ENCODE measurements around the gene NONO. TPM values are rescaled to one million over a fixed set of nuclear protein-coding genes. Genes with fewer than 3 reads are reported as not detected.

The NONO gene, protein sequence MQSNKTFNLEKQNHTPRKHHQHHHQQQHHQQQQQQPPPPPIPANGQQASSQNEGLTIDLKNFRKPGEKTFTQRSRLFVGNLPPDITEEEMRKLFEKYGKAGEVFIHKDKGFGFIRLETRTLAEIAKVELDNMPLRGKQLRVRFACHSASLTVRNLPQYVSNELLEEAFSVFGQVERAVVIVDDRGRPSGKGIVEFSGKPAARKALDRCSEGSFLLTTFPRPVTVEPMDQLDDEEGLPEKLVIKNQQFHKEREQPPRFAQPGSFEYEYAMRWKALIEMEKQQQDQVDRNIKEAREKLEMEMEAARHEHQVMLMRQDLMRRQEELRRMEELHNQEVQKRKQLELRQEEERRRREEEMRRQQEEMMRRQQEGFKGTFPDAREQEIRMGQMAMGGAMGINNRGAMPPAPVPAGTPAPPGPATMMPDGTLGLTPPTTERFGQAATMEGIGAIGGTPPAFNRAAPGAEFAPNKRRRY
- total RNA-seq (2021), result 499 and 551 TPM in 2 replicates
- percentile 97 among the genes with signal in this experiment for Bru-seq, nascent RNA
- percentile 98 among the genes with signal in this experiment for BruChase-seq, experiment 1, labeled RNA remaining after a 2-hour chase
- percentile 99 among the genes with signal in this experiment for BruChase-seq, experiment 2, labeled RNA remaining after a 6-hour chase
- long read RNA-seq, transcript NONO-201 (12 exons, 2,713 nt), result major isoform, 174 of 329 reads
- long read RNA-seq, transcript NONO-202 (11 exons, 2,606 nt), result minor isoform, 50 of 329 reads
- long read RNA-seq, partial matches to known transcripts, result 91 of 329 reads
- long read RNA-seq, other reads (novel, unspliced or antisense), result 8 of 329 reads

- intact Hi-C loops (cut with micrococcal nuclease; ENCODE audit: unreplicated experiment), result loop anchor here (2.0 kb wide), 2 partner anchors 29 to 101 kb away; partner anchors contain the start of gene ZMYM3
- Histone ChIP-seq H4K20me1 (ENCODE audit: insufficient read depth) (peaks cover 34% of the 10 kb centered on the region), H3K36me3 (ENCODE audit: low read depth) (0 out of 2 replicates have a peak, but pooled peaks cover 24% of the 10 kb centered on the region), H3K4me1 (replicated peaks; ENCODE audit: insufficient read depth) (peaks cover 17% of the 10 kb centered on the region), H3K27me3 (ENCODE audit: insufficient read depth, low read depth) (no peaks in the 10 kb centered on the region), H3K9me3 (ENCODE audit: insufficient read depth, low read depth) (no peaks in the 10 kb centered on the region), H3F3A (ENCODE audit: insufficient read depth, low read depth) (peaks cover 10% of the 10 kb centered on the region; the same call in 1 of the 2 replicates), H2AFZ (peak within 1 kb of the TSS; percentile 82), H3K79me2 (ENCODE audit: low read depth) (peaks cover 49% of the 10 kb centered on the region), H3K4me2 (peak within 1 kb of the TSS; percentile 94), H3K9me2 (ENCODE audit: insufficient read depth) (no peaks in the 10 kb centered on the region), H3K4me3 (peak within 1 kb of the TSS; percentile 77), H3K27ac (peak within 1 kb of the TSS; percentile 79)
- BruUV-seq (replicated peaks), result TSS peak; percentile 88
- ChIA-PET CTCF (interaction anchor here (0.7 kb wide), 1 partner anchor 211 kb away, joined by 3 read pairs; no protein-coding TSS in a partner anchor), POLR2A (ENCODE audit: unreplicated experiment) (interaction anchor here (0.6 to 1.0 kb wide), 5 partner anchors 82 to 1115 kb away, joined by 4 to 9 read pairs (median 6); partner anchors contain the start of gene TAF1)
- TF ChIP-seq, protein P1, sequence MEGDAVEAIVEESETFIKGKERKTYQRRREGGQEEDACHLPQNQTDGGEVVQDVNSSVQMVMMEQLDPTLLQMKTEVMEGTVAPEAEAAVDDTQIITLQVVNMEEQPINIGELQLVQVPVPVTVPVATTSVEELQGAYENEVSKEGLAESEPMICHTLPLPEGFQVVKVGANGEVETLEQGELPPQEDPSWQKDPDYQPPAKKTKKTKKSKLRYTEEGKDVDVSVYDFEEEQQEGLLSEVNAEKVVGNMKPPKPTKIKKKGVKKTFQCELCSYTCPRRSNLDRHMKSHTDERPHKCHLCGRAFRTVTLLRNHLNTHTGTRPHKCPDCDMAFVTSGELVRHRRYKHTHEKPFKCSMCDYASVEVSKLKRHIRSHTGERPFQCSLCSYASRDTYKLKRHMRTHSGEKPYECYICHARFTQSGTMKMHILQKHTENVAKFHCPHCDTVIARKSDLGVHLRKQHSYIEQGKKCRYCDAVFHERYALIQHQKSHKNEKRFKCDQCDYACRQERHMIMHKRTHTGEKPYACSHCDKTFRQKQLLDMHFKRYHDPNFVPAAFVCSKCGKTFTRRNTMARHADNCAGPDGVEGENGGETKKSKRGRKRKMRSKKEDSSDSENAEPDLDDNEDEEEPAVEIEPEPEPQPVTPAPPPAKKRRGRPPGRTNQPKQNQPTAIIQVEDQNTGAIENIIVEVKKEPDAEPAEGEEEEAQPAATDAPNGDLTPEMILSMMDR (conservative IDR thresholded peaks at IDR 0.05), result no peak
- no peak for TF ChIP-seq EZH2 (IDR thresholded peaks at IDR 0.05; ENCODE audit: low read depth)
- peak; percentile 83 to 97 for DNase-seq
Observed at GRCh38 chrX:71283403-71284143, at the start of gene NONO. Gene NONO, plus strand, starts transcription at chrX:71283635. Its CDS starts 7,003 bp downstream, at chrX:71290638.

GRCh38 chrX:71235482-71235881, 48.0 kb upstream of the NONO start:
- BruUV-seq (replicated peaks), result no TSS peak
- Histone ChIP-seq H3K4me3 (no peak overlapping the region), H3K9me2 (ENCODE audit: insufficient read depth) (no peaks in the 10 kb centered on the region), H3K79me2 (ENCODE audit: low read depth) (no peaks in the 10 kb centered on the region), H3K4me2 (no peak overlapping the region), H3K4me1 (replicated peaks; ENCODE audit: insufficient read depth) (no peaks in the 10 kb centered on the region), H3K9me3 (ENCODE audit: insufficient read depth, low read depth) (no peaks in the 10 kb centered on the region), H2AFZ (no peak overlapping the region), H3K27me3 (ENCODE audit: insufficient read depth, low read depth) (no peaks in the 10 kb centered on the region), H3K36me3 (ENCODE audit: low read depth) (no peaks in the 10 kb centered on the region), H3F3A (ENCODE audit: insufficient read depth, low read depth) (no peaks in the 10 kb centered on the region), H4K20me1 (ENCODE audit: insufficient read depth) (no peaks in the 10 kb centered on the region), H3K27ac (no peak overlapping the region)
- ChIA-PET POLR2A (ENCODE audit: unreplicated experiment) (no interaction called here), CTCF (no interaction called here)
- no peak for DNase-seq
- intact Hi-C loops (cut with micrococcal nuclease; ENCODE audit: unreplicated experiment), result no loop called here
- TF ChIP-seq EZH2 (IDR thresholded peaks at IDR 0.05; ENCODE audit: low read depth), result no peak
- TF ChIP-seq, protein P1 (conservative IDR thresholded peaks at IDR 0.05), result no peak

GRCh38 chrX:71236836-71237235, 46.6 kb upstream of the NONO start:
- Histone ChIP-seq H3K9me2 (ENCODE audit: insufficient read depth) (no peaks in the 10 kb centered on the region), H3K27me3 (ENCODE audit: insufficient read depth, low read depth) (no peaks in the 10 kb centered on the region), H3K79me2 (ENCODE audit: low read depth) (no peaks in the 10 kb centered on the region), H3K9me3 (ENCODE audit: insufficient read depth, low read depth) (no peaks in the 10 kb centered on the region), H3K4me1 (replicated peaks; ENCODE audit: insufficient read depth) (no peaks in the 10 kb centered on the region), H3F3A (ENCODE audit: insufficient read depth, low read depth) (no peaks in the 10 kb centered on the region), H4K20me1 (ENCODE audit: insufficient read depth) (no peaks in the 10 kb centered on the region), H3K36me3 (ENCODE audit: low read depth) (no peaks in the 10 kb centered on the region), H3K4me3 (no peak overlapping the region), H2AFZ (no peak overlapping the region), H3K27ac (no peak overlapping the region), H3K4me2 (no peak overlapping the region)
- POLR2A ChIA-PET (ENCODE audit: unreplicated experiment), result no interaction called here
- TF ChIP-seq, protein P1 (conservative IDR thresholded peaks at IDR 0.05), result no peak
- no peak for TF ChIP-seq EZH2 (IDR thresholded peaks at IDR 0.05; ENCODE audit: low read depth)
- no TSS peak for BruUV-seq (replicated peaks)
- intact Hi-C loops (cut with micrococcal nuclease; ENCODE audit: unreplicated experiment), result no loop called here
- DNase-seq, result no peak
- CTCF ChIA-PET, result no interaction called here

All from PC-9 (cell line).